GM19397 (cell line): ENCODE measurements around the gene ATG9B.

ENCODE experiments used
- ATAC-seq: cut with Tn5 transposase; IDR thresholded peaks from one replicate; pipeline ENCODE4 v1.9.1; 2021; ENCODE audit warnings: mild to moderate bottlenecking, moderate library complexity; ENCODE audit not compliant: unreplicated experiment

ATG9B gene

GRCh38 chr7:151024435-151025056 lies at the start of gene ATG9B:
TSS of gene ATG9B (minus strand) at chr7:151024494. CDS start at chr7:151024423, 71 bp downstream.
- no peak for ATAC-seq

GRCh38 chr7:151073990-151074389 lies 49.7 kb upstream of the ATG9B start:
- no peak for ATAC-seq

- ATAC-seq: no peak
Observed at GRCh38 chr7:151071032-151071866, 47.0 kb upstream of the ATG9B start.

GRCh38 chr7:151070574-151070960 lies 46.3 kb upstream of the ATG9B start:
- no peak for ATAC-seq

- ATAC-seq: no peak
Observed at GRCh38 chr7:151069841-151070573, 45.7 kb upstream of the ATG9B start.

GRCh38 chr7:151068069-151068773 lies 43.9 kb upstream of the ATG9B start:
- ATAC-seq: no peak

- ATAC-seq: no peak
Observed at GRCh38 chr7:151066273-151066974, 42.1 kb upstream of the ATG9B start.

GRCh38 chr7:151065516-151065915 lies 41.2 kb upstream of the ATG9B start:
- no peak for ATAC-seq

- ATAC-seq: no peak
Observed at GRCh38 chr7:151064993-151065392, 40.7 kb upstream of the ATG9B start.

- no peak for ATAC-seq
Observed at GRCh38 chr7:151064454-151064853, 40.2 kb upstream of the ATG9B start.

GRCh38 chr7:151063212-151063561 lies 38.9 kb upstream of the ATG9B start:
- no peak for ATAC-seq

- ATAC-seq: no peak
Observed at GRCh38 chr7:151062399-151063211, 38.3 kb upstream of the ATG9B start.

- no peak for ATAC-seq
Observed at GRCh38 chr7:151062111-151062398, 37.8 kb upstream of the ATG9B start.

GRCh38 chr7:151061213-151062110 lies 37.2 kb upstream of the ATG9B start:
- ATAC-seq: no peak

- ATAC-seq: no peak
Observed at GRCh38 chr7:151060416-151061212, 36.3 kb upstream of the ATG9B start.

GRCh38 chr7:151060113-151060415 lies 35.8 kb upstream of the ATG9B start:
- no peak for ATAC-seq

- ATAC-seq: peak; percentile 36
Observed at GRCh38 chr7:151059367-151060112, 35.2 kb upstream of the ATG9B start, which contains the start of gene SLC4A2. TSS of gene SLC4A2 (plus strand) at chr7:151059589. CDS start at chr7:151061988, 2,399 bp downstream.
